Fibroblast of skin of right biceps (primary cell): ENCODE measurements around the gene PNLDC1.
"Not testable (repeated sequence)": the region's sequence is repeated elsewhere in the genome, so short reads cannot be mapped to it uniquely, and the experiment has no call there.

Source experiments
- DNase-seq: peaks from one replicate; pipeline ENCODE4 v3.0.0-alpha.2; 2013

Gene PNLDC1

DNA sequence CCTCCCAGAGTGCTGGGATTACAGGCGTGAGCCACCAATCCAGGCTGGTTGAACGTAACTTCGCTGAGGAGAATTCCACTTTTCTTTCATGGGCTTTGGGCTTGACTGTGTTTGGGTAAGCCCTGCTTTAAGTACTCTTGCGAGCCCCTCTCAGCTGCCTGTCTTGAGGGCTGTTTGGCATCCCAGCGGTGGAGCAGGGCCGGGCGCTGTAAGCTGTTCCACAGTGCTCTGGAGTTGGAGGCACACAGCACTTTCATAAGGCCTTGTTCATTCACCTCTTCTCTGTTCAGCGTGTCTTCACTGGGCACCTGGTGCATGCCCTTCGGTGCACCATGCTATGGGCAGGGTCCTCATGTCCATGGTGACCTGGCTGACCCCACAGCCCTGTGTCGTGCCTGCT, 21.6 kb downstream of the PNLDC1 start:
- DNase-seq: no peak

DNA sequence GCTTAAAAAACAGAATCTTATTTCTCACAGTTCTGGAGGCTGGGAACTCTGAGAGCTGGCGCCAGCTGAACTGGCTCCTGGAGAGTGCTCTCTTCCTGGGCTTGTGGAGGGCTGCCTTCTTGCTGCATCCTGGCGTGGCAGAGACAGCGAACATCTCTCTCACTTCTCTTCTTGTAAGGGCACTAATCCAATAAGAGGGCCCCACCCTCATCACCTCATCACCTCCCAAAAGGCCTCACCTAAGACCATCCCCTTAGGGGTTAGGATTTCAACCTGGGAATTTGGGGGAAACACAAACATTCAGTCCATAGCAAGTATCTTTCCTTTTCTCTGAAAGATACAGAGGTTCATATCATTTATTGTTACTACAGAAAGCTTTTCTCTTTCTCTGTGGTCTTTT, 23.9 kb downstream of the PNLDC1 start:
- DNase-seq: no peak

DNA sequence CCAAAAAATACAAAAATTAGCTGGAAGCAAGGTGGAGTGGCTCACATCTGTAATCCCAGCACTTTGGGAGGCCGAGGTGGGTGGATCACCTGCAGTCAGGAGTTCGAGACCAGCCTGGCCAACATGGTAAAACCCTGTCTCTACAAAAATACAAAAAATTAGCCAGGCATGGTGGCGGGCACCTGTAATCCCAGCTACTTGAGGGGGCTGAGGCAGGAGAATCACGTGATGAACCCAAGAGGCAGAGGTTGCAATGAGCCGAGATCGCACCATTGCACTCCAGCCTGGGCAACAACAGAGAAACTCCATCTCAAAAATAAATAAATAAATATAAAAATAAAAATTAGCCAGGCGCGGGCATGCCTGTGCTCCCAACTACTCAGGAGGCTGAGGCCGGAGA, 24.6 kb downstream of the PNLDC1 start:
- DNase-seq: not testable (repeated sequence)

DNA sequence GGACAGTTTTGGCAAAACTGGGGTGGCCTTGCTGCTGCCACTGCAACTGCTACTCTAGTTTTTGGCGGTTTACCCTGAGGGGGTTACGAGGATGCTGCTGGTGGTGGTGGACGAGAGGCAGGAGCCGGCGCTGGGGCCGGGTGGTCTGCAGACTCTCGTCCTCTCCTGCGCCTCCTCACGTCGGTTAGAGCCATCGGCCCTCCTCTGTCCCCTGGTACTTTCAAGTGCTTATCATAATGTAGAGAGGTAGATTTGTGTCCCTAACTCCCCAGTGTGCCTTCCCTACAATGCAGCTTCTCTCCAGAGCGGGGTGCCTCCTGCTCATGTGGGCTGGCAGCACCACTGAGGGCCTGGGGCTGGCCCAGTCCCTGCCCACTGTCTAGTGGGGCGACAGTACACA, 25.9 kb downstream of the PNLDC1 start:
- DNase-seq: no peak

DNA sequence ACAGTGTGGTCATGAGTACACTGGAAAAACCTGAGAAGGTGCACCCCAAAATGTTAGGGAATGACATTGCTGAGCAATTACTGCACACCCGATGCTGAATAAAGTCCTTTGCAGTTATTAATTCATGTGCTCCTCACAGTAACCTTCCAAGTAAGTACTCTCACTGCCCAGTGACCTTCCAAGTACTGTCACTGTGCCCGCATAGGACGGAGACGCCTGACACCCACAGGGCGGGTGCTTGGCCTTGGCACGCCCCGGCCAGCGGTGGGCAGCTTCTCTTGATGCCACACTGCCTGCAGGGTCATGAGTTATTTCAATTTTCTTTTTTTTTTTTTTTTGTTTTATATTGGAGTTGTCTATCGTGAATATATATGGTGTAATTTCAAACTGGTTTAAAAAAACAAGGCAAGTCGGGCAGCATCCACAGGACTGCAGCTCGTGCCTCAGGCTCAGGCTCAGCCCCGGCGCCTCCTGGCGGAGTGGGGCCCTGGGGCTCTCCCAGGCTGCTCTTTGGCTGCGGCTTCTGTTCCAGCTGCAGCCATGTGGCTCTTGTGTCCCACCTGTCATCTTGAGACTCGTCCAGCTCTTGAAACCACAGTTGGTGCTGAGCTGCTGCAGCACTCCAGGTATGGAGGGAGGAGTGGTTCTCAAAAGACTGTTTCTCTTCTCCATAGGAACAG, 27.0 kb downstream of the PNLDC1 start:
- DNase-seq: no peak

DNA sequence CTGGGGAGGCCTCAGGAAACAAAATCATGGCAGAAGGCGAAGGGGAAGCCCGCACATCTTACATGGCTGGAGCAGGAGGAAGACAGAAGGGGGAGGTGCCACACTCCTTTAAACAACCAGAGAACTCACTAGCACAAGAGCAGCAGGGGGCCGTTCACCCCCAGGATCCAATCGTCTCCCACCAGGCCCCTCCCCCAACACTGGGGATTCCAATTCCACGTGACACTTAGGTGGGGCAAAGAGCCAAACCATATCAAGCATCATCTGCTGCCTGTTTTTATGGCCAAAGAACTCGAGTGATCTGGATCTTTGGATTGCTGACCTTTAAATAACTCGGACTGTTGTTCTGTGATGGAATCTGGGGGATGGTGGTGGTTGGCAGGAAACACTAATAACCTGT, 28.0 kb downstream of the PNLDC1 start:
- DNase-seq: peak; percentile 59

DNA sequence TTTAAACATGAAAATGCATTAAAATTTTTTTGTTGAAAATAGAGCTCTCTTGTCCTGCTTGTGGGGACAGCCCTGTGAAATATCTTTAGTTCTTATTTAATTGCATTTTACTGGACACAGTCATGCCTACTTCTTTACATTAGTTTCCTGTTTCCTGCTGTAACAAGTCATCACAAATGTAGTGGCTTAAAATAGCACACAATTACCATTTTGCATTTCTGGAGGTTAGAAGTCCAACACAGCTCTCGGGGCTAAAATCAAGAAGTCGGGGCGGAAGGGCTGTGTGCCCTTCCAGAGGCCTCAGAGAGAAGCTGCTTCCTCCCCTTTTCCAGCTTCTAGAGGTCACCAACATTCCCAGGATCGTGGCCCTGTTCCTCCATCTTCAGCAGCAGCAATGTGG, 29.4 kb downstream of the PNLDC1 start:
- DNase-seq: peak; percentile 61

DNA sequence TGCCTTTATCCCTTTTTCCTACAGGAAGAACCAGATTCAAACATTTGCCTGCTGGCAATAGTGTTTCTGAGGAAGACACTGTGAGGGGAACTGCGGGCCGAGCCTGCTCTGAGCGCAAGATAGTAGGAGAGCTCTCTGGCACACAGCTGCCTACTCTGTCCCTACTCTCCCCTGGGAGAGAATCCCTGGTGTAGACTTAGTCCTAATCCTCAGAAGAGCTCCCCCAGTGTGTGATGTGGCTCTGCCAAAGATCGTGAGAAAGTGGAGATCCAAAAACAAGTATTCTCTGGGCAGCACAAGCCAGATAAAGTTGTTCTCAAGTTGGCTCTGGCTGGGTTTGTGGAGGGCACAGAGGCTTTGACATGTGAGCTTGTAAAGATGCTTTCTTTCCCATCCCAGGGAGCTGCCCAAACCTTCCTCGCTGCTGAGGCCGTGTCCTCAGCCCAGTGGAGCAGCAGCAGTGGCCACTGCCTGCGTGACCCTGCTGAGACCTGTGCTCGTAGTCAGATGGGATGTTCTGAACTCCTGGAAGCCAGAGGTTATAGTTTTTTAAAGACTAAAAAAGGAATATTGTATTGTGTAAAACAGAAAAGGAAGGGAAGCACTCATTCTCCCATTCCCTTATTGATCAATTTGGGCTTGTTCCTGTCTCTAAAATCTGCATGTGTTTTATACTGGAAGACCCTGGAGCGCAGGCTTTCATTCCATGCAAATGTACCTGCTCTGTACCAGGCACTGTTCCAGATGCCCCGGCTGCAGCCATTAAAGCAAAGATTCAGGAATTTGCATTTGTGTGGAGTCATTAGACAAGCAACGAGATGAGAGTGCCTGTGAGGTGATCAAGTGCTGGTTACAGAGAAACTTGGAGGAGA, 30.7 kb downstream of the PNLDC1 start:
- DNase-seq: no peak

DNA sequence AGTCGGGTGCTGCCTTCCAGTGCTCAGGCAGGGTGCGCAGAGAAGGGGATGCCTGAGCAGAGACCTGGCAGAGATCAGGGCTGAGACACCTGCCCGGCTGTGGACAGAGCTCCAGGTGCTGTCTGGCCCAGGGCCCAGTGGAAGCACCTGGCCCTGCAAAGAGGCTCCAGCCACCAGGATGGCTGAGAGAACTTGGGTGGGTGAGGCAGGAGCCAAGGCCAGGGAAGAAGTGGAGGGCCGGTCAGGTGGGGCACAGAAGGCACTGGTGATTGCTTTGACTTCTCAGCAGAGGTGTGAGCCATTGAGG, 31.2 kb downstream of the PNLDC1 start:
- DNase-seq: no peak

DNA sequence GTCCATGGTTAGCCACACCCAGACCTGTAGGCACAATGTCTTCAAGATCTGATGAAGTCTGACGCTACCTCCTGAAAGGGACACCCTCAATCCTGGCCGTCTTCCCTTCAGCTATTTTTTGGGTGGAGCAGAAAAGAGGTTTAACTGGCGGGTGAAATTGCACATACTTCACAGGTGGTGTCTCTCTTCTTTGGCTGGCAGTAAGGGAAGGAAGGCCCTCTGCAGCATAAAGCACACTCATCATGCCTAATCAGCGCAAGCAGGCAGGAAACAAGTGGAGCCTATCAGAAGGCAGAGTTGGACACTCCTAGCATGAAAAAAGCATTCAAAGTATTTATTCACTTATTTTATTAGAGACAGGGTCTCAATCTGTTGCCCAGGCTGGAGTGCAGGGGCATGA, 32.9 kb downstream of the PNLDC1 start:
- no peak for DNase-seq

DNA sequence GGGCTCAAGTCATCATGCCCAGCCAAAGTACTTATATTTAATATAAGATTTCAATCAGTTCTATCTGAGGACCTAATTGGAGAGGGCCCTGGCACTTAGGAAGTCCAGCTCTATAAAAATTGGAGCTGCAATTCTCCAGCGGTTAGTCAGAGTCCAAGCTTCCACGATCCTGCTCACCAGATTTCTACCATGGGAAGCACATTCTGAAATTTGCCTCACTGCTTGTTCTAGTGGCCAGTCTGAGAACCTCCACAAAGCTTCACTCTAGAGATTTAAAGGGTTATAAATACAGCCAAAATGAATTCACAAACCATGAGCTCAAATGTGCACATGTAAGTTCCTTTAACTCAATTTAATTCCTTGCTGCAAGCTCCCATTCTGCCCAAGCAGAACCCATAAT, 33.5 kb downstream of the PNLDC1 start:
- DNase-seq: peak; percentile 36

DNA sequence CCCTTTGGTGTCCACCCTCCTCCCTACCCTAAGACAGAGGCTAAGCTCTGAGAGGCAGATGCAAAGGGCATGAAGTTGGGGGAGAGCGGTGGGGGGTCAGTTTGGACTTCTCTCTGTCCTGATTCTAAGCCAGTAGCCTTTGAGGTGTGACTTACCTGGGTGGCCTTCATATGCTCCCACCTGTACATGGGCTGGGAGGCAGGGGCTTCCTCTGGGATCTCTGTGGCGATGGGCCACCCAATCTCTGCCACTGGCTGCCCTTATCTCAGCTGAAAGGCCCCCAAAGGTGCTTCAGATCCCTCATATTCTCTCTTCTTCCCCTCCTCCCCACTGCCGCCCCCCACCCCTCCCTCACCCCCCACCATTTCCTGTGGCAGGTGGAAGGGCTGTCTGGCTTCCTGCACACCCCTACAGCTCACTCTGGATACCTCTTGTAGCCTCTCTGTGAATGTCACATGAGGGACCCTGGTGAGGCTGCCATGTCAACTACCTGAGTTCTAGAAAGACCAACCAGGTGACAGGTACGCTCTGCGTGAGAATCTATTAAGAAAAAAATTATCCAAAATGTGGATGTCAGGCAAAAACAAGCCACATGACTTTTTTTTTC, 34.0 kb downstream of the PNLDC1 start:
- no peak for DNase-seq

DNA sequence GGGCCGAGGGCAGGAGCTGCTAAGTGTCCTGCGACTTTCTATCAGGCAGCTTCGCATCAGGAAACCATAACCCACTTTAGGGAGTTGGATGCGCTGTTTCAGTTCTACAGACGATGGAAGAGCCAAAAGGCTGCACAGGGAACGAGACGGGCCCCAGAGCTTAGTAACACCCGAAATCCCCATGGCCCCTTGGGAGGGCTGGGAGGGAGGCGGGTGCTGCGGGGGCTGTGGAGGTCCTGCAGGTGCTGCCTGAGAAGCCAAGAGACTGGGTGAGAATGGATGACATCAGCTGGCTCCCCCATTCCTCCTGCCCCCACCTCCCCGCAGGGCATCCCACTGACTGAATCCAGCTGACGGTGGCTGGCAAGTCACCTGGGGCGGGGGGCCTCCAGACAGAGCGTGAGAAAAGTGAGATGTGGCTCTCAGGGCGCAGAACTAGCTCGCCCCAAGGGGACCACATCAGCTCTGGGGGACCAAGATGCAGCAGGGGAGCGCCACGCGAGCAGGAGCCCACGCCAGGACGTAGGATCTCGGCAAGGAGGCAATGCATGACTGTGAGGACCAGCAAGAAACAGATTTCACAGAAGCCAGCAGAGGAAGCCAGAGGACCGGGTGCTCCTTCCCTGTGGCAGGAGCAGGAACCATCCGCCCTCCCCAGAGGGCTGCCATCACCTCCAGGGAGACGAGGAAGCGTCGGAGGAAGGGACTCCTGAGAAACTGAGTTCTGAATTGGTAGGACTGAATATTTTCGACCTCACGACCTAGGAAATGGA, 36.8 kb downstream of the PNLDC1 start:
- DNase-seq: no peak

DNA sequence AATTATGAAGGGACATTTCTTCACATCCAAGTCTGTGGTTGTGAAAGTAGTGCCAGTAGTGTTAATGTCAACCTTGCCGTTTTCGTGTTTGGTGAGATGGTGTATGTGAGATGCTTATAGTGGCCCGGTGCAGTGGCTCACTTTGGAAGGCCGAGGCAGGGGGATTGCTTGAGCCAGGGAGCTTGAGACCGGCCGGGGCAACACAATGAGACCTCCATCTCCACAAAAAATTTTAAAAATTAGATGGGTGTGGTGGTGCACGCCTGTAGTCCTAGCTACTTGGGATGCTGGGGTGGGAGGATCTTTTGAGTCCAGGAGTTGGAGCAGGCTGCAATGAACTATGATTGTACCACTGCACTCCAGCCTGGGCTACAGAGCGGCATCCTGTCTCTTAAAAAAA, 37.4 kb downstream of the PNLDC1 start:
- DNase-seq: no peak

DNA sequence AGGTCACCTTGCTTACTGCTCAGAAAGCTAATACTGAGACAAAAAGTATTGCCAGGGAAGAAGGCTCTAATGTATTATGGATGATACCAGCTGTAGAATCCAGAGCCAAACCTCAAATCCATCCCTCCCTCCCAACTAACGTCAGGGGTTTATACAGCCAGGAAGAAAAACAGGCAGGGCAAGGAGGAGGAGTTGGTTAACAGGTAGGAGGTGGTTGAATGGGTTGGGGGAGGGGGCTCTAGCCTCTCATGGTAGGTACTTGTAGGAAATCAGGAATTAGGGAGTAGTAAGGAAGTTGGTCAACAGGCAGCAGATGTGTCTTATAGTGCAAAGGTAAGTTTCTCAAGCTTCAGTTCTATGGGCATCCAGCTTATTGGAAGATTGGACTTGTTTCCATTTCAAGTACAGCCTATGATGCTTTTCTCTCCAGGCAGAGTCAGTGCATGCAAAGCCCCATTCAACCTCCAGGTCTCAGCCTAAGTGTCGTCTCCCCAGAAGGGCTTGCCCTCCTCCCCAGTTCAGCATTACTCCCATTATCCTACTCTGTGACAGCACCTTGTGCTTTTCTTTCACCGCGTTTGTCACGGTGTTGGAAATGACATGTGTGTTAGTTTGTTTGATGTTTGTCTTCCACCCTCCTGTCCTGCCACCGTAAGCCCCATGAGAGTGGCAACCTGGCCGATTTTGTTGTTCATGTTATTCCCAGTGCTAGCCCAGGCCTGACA, 38.1 kb downstream of the PNLDC1 start:
- no peak for DNase-seq

DNA sequence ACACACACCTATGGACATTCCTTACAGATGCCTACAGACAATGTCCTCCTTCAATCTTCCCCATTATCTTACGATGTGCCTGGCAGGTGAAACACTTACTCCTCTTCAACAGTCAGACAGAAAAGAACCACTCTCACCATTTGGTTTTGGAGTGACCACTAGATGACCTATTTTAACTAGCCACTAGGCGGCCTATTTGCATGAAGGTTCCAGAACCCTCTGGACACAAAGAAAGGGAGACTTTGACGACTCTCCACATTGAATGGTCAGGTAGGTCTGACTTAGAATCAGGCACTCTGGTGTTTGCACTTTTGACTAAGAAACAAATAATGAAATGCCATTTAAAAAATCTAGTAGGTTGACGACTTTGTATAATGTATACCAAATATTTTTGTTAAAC, 42.0 kb downstream of the PNLDC1 start:
- DNase-seq: no peak

DNA sequence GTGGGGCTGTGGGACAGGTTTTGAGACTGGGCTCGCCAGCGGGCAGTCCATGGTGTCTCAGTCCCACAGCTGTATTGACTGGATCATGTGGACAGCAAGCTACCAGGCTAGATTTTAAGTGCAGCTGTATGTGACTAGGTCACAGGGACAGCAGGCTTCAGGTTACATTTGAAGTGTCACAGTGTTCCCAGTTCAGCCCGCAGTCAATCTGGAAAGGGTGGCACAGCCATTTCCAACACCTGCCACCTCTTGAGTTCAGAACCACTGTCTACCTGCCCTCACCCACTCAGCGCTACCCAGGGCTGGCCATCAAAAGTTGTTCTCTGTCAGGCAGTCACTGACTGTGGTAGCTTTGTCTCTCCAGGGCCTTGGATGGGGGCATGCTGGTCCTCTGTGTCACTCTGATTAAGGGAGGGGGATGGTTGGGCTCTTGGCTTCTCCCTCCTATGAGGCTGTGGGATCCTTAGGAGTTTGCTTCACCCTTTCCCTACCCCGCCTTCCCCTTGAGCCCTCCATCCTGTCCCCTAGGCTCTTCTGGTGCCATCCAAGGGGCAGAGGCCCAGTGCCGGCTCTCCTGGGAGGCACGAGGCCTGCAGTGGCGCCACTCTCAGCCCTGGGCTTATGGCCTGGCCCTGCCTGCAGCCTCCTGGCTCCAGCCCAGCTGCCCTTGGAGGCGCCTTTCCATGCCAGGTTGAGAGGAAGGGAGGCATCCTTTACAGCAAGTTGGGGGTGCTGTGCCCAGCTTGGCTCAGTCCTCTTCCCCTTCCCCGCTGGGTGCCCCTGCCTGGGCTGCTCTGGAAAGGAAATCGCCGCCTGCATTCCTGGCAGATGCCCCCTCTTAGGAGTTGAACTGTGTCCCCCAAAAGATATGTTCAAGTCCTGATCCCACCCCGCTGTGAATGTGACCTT, 44.9 kb downstream of the PNLDC1 start:
- no peak for DNase-seq

DNA sequence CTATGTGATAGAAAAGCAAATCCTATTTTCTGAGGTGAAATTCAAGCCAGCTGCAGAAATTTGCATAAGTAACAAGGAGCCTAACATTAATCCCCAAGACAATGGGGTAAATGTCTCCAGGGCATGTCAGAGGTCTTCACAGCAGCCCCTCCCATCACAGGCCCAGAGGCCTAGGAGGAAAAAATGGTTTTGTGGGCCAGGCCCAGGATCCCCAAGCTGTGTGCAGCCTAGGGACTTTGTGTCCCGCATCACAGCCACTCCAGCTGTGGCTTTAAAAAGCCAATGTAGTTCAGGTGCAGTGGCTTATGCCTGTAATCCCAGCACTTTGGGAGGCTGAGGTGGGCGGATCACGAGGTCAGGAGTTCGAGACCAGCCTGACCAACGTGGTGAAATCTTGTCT, 48.5 kb downstream of the PNLDC1 start:
- DNase-seq: not testable (repeated sequence)

DNA sequence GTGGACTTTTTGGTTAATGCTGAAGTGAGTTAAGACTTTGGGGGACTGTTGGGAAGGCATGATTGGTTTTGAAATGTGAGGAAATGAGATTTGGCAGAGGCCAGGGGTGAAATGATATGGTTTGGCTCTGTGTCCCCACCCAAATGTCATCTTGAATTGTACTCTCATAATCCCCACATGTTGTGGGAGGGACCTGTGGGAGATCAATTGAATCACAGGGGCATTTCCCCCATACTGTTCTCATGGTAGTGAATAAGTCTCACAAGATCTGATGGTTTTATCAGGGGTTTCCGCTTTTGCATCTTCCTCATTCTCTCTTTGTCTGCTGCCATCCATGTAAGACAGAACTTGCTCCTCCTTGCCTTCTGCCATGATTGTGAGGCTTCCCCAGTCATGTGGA, 49.8 kb downstream of the PNLDC1 start:
- not testable (repeated sequence) for DNase-seq

DNA sequence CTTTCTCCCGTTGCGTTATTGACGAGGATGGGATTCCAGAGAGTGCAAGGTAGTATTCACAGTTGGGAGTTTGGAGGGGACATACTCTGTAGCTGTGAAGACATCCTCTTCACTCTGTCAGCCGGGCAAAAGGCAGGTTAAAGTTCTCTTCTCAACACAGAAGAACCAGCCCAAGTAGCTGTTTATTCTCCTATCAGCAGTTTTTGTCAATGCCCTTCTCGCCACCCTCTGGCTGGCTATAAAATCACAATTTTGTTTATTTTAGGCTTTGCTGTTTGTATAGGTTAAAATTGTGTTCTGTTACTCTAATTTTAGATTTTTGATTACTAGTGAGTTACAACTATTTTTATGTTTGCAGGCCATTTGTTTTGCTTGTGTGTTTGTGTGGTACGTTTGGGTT, 52.8 kb downstream of the PNLDC1 start:
- DNase-seq: peak; percentile 11

DNA sequence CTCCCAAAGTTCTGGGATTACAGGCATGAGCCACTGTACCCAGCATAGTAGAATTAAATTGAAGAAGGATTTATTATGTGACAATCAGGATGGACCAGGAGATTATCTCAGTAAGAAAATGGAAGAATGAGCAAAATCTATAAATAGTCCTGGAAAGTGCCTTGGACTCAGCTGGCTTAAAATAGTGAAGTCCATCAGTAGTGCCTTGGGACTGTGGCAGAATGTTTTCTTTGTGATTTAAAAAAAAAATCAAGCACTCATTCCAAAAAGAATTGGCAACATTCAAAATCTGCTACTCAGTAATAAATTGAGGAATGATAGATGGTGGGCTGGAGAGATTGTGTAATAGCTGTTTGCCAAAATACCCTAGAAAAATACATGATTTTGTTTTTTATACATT, 53.7 kb downstream of the PNLDC1 start:
- no peak for DNase-seq

DNA sequence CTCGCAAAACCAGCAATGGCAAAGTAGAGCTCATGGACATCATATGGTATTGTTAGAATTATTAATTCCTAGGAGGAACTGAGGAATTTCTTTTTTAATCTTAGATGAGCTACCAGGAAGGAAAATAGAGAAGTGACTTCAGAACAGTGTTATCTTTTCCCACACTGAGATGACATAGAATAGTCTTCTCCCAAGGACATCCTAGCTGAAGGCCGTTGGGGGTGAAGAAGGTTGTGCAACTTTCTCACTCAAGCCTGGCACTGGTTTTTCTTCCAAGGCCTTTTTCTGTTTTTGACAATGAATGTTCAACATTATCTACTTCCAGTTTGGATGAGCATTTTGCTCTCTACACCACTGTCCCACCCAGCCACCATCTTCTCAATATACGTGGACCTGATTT, 54.9 kb downstream of the PNLDC1 start:
- no peak for DNase-seq
